Globus pallidus (tissue), 1 donor: Measurements from ENCODE around the gene SH3RF3.
A peak's percentile ranks its signal among the peaks of the same experiment; 100 is the strongest.

Experiments used
- DNase-seq: peaks from one replicate; pipeline ENCODE4 v3.0.0-alpha.2; 2015; ENCODE audit warnings: low spot score

Gene SH3RF3

DNA sequence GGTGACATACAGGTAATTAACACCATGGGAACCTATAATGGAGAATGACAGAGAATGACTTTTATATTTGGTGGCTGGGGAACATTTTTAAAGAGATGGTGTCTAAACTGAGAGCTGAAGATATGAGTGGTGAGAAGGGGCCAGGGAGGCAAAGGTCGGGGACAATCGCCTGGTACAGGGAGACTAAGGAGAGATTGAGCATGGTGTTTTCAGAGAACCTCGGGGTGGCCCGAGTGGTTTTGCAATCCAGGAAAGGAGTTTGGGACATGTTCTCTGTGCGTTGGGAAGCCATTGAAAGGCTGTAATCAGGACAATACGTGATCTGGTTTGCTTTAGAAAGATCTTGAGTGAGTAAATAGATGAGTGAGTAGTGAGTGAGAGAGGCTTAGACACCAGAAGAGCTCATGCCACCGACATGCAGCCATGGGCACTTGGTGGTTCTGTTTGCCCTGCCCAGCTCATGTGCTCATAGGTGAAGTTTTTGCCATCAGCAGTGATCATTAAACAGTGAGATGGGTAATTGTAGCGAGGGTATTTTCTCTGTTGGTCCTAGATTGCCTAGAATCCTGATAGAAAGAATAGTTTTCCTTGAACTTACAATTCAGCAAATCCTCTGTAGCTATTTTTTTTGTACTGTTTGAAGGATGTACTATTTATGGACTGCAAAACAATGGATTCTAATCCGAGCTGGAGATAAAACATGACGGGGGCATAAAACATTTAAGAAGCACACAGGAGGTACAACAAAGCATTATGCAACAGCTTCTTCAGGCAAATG, 114.7 kb downstream of the SH3RF3 start:
- DNase-seq = no peak

DNA sequence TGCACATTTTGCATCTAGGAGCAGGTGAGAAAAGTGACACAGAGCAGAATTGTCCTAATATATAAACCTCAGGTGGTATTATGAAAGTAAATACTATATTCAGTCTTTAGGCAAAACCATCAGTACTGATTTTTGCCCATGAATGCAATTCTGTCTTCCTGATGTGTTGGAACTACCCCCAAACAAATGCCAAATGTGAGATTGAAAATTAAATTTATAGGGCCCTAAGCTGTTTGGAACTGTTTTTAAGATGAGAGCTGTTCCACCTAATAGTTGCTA, 115.2 kb downstream of the SH3RF3 start:
- DNase-seq = no peak

DNA sequence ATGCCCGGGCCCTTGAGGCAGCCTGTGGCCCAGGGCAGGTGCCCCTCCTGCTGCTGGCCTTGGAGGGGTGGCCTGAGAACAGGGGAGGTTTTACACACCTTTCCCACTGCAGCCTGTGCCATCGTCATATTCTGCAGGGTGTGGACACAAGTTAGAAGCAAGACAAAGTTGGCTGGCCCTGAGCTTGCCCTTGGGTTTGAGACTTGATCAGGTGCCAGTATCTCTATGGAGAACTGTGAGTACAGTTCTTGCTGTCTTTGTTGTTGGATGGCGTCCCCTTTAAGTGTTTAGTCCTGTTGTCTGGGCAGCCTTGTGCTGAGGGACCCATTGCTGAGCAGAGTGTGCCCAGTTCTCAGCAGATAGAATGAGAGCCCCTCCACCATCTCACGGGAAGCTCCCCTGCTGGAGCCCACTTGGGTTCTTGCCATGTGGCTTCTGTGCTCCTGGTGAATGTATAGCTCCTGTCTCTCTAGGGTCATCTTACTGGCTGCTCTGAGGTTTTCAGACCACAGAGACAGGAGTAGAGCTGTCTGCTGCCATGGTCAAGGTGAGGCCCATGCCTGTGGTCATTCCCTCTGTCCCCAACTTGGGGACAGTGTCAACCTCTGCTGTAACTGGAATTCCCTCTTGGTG, 115.9 kb downstream of the SH3RF3 start:
- no peak for DNase-seq

DNA sequence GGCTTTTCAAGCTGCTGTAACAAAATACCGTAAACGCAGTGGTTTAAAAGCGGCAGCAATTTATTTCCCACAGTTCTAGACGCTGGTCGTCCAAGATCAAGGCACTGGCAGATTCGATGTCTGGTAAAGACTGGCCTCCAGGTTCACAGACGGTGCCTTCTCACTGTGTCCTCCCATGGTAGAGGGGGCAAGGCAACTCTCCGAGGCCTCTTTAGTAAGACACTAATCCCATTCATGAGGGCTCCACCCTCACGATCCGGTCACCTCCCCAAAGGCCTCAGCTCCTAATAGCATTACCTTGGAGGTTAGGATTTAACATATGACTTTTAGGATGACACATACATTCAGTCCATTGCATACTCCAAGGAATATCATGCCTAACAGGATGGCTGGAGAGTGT, 117.2 kb downstream of the SH3RF3 start:
- DNase-seq = no peak

DNA sequence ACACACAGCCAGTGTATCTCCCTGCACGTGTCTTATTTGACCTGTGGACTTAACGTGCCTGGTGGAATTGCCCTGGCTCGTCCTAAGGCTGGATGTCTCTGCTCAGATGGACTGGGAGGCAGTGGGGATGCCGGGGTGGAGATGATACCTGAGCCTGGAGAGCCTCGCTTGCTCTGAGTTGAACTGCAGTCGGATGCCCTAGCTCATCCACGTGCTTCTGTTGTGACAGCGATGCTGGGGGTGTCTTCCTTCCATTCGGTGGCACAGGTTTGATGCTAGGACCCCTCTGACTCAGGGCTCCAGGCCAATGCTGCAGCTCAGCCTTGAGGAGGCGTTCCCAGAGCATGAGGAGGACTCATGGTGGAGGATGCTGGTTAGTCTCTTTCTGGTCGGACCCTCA, 117.6 kb downstream of the SH3RF3 start:
- no peak for DNase-seq

DNA sequence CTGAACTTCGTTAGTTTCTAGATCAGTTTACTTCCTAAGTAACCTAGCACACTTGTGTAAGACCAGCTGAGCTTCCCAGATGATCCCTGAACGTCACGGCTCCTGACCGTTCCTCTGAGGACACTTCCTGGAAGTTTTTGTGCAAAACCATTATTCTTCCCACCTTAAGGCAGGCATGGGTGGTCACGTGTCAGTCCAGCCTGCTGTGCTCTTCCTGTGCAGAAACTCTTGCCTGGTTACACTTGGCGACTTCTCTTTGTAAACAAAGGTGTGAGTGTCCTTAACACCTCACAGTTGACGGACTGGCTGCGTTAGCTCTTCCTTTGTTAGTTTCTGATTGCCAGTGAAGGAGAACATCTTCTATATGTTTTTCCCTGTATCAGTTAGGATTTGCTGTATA, 118.3 kb downstream of the SH3RF3 start:
- no peak for DNase-seq

DNA sequence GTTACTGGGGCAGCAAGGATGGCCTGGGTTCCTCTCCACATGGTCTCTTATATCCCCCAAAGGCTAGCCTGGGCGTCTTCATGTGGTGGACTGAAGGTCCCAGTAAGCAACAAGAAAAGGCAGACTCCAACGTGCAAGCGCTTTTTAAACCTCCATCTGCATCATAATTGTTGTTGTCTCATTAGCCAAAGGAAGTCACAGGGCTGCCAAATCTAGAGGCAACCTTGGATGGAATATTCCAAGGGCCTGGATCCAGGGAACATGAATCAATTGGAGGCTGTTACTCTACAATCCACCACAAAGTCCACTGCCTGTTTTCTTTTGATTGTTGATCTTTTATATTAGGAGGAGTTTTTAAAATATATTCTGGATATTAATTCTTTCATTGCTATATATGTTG, 118.8 kb downstream of the SH3RF3 start:
- DNase-seq = no peak

DNA sequence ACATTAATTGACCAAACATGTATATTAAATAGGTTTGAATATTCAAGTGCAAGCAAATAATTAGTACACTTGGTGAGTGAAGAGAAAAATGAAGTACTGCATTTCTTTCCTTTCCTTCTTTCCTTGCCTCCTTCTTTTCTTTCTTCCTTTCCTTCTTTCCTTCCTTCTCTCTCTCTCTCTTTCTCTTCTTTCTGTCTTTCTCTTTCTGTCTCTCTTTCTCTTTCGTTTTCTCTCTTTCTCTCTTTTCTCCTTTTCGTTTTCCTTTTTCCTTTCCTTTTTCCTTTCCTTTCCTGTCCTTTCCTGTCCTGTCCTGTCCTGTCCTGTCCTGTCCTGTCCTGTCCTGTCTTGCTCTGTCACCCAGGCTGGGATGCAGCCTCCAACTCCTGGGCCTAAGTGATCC, 119.6 kb downstream of the SH3RF3 start:
- no peak for DNase-seq

DNA sequence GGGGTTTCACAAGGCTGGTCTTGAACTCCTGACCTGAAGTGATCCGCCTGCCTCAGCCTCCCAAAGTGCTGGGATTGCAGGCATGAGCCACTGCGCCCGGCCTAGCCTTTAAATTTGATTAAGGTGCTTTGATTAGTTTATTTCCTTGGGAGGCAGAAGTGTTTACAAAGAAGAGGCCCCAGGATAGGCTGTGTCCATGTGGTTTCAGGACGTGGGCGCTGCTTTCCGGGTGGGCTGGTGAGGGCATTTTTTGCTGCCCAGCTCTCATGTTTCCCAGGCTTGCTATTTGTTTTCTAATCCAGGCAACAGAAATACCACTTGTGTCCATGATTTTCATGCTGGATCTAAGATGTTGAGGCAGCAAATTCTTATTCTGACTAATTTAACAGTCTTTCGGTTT, 124.2 kb downstream of the SH3RF3 start:
- no peak for DNase-seq

DNA sequence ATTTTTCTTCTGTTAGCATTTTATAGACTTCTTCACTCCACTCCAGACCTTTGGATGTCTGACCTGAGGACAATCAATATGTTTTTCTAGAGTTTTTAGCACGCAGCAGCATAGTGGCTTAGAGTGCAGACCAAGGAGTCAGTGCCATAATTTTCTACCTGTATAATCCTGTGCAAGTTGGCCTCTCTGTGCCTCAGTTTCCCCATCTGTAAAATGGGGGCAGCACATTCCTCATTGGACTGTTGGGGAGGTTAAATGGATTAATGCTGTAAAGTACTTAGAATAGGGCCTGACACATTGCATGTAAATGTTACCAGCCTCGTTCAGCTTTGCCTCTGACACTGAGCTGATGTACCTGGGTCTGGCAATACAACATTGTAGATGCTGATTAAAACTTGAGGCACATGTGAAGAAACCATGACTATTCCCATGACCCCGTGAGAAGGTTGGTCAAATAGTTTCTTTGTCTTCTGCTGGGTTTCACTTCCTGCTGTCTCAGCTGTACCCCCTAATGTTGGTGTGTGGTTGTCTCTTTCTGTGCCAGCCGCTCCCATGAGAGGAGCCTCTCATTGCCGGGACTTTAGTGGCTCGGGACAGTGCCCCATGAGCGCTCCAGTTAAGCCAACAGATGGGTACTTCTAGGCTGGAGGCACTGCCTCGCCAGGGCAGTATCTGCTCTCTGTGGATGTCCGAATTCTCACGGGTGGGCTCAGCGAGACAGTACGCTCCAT, 125.3 kb downstream of the SH3RF3 start:
- DNase-seq = no peak

DNA sequence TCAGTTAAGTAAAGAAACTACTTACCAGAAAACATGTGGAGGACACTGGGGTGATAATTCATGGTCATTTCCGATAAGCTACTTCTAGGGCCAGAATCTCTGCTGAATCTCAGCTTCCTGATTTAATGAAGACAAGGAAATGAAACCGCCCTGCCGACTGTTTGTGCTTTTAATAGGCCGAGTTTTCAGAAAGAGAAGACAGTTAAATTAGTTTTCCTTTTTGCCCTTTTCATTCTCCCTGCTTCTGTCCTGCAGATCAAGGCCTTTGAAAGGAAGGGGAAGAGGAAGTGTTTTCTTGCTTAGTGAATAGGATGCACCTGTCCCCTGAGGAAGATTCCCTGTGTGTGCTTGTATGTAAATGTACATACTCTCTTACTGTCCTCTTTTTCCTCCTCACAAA, 126.6 kb downstream of the SH3RF3 start:
- peak; percentile 55 for DNase-seq

DNA sequence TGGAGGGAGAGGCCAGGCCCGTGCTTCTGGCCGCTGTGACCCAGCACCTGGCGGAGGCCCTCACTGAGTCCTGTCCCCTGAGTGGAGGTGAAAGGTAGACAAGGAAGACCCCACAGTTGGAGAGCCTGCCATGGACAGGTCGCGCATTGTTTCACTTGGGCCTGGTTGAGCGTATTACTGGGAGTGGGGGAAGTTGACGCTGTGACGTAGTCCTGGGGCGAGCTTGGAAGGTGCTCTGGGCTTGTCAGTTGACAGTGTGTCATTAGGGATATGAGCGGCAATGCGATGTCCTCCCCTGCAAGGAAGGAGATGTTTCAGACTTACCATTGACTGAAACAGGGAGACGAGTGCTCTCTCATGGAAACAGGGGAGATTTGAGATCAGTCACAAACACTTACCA, 127.1 kb downstream of the SH3RF3 start:
- no peak for DNase-seq

DNA sequence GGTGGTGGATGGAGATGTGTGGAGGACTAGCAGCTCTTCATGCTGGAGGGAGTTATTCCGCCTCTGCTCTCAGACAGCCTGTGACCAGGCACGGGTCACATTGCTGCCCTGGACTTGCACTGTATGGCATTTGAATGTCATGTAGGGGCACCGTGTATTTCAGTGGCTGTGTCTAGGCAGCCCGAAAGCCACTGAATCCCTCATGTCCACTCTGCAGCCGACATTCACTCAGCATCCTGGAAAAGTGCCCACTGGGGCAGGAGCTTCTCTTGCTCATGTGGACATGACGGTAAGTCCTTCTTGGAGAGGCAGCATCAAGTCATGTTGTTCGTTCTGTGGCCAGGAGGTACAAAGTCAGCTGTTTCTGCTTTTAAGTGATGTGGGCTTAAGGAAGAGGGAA, 127.9 kb downstream of the SH3RF3 start:
- no peak for DNase-seq

DNA sequence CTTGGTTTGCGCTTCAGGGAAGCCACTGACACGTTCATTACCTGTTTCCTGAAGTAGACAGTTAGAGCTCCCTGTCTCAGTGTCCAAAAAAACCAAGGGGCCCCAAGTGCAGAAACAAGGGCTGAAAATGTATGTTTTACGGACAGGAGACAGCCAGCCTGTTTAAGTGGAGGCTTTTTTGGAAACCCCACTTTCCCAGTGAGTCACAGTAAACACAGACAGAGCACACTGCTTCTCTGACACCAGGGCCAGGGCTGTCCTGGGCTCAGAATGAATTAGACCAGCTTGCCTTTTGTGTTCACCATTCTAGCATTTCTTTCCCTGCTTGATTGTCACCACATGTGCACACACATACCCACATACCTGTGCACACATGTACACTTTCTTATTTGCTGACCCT, 128.6 kb downstream of the SH3RF3 start:
- no peak for DNase-seq

DNA sequence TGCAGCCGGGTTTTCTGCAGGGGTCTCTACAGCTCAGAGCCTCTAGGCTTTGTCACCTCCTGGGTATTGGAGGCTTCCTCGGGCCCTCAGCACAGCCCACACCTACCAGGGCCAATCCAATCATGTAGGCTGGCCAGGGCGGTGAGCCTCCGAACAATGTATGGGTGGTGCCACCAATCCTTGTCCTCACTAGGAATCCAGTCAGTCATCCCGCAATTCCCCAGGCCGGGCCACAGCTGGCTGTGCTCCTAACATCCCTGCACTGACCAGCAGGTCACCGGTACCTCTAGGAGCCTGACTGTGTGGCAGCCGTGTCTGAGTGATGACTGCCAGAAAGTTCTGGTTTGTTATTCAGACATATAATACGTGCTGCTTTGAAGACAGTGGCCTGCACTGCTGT, 129.4 kb downstream of the SH3RF3 start:
- DNase-seq = no peak

DNA sequence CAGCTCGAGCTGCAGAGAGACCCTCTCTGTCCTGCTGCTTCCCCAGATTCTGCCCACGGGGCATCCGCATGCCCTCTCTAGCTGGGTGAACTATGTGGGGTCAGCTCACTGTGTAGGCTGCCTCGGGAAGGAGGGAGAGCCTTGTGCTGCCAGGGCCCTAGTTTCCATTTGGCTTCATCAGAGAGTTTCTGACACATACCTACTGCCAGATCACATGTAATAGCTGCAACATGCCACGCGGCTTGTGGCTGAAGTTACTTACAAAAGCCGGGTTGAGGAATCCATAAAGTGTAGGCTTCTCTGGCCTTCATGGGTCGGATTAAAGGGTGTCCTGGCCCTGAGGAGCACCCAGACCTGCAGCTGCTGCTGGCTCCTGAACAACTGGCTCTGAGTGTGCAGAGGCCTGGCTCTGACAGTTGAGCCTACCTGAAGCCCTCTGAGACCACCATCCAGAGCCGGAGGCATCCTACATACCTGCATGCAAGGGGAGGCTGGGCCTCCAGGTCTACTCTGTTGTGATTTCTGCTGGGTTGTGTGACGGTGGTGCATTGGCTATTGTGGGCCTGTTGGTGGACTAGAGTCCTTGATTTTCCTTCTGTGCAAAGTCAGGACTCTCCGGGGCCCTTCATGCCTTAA, 130.0 kb downstream of the SH3RF3 start:
- no peak for DNase-seq

DNA sequence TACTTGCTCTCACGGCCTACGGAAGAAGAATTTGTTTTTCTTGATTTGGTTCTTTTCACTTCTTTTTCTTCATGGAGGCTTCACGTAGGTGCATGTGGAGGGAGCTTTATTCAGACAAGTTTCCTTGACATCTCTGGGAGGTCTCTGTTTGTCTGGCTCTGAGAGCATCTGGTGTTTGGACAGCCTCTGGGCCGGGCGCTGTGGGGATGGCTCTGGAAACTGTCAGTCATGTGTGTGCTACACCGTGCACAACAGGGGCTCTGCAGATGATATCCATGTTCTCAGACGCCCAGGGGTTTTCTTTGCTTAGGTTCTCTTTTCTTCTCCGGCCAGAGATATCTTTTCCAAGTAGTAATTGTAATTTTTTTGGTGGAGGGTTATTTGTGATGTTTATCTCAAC, 130.7 kb downstream of the SH3RF3 start:
- no peak for DNase-seq

DNA sequence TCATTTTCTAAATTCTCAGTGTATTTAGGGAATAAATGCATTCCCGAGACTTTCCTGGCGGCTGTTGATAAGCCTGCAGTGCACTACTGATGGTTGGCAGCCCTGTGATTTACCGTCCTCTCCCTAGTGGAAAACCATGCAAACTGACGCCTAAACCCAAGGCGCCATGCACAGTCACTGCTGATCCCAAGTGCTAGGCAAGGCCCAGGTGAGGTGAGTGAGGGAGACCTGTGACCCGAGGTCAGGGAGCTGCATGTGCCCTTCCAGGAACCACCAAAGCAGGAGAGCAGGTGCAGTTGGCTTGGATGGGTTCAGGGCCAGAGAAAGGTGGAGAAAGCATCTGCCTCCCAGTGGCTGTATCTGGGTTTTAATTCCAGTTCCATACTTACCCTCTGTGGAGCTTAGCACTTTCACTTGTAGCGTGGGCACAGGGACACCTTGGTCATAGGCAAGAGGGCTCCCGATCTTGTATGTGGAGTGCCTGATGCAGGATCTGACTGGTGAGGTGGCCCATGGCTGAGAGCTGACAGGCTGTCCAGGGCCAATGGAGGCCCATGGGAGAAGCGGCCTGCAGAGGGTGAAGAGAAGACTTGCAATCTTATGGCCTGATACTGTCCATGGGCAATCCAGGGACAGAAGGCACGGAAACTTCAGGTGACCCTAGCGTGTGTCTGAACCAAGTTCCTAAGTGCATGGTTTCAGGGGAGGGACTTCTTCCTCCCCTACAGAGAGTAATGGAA, 131.3 kb downstream of the SH3RF3 start:
- no peak for DNase-seq

DNA sequence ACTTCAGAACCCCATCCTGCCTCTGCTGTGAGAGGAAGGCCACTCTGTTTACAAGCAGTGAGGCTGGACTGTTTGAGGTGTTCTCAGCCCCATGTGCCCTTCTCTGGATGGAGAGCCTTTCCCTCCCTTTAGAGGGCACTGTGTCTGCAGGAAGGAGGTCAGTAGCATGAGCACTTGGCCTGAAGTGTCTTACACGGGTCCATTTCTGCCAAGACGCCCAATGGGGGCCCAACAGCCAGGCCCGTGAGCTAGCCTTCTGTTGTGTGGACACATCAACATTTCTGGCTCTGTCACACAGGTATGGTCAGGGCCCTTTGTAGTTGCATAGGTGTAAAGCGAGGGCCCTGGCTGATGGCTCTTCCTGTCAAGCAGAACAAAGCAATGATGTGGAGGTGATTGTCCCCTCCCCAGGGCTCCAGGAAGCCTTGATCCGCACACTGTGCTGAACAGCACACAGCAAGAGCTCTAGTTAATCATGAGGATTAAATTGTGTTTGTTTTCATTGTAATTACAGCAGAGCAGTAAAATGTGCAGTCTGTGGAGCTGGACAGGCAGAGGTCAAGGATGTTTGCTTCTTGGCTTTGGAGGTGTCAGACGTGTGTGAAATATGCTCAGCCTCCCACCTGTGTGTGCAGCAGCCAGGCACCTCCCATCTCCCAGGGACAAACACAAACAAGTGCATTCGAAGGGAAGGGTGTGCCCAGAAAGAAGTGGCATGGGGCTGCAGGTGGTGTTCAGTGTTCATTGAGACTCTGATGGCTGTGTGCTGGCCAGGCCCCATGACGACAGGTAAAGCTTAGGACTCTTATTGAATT, 132.1 kb downstream of the SH3RF3 start:
- DNase-seq = no peak

DNA sequence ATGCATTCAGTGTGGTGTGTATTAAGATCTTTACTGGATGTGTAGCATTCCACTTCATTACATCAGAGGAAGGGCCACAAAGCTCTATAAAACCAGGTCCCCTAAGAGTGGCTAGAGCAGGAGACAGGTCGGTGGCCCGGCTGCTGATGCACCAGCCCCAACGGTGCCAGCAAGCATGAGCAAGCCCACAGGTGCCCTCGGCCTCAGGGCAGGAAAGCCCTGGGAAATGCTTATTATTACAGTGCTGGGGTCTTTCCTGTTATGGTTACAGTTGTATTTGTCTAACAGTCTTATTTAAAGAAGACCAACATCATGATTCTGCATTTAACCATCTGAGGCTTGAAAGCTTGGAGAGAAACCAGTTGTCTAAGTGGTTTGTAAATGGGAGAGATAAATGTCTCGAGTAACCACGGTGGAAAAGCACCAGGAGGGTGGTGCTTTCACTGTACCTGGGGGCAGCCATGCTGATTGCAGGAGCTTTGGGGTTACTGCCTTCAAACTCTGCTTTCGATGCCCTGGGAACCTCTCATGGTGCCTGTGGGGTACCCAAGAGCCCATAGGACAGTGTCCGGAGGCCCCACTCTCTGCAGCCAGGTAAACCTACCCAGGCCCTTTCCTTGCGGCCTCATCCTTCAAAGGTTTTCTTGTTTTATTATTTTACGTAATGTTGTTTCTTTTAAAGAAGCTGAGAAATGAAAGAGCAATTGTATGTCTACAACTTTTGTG, 133.1 kb downstream of the SH3RF3 start:
- DNase-seq = no peak
